Measurements from ENCODE around the gene SLC9A9. TPM values are rescaled to one million over a fixed set of nuclear protein-coding genes. Genes with fewer than 3 reads are reported as not detected.

The SLC9A9 gene
- polyA plus RNA-seq, 1 of the 3 experiments (the other 2 are of a cell fraction) = 0.05 TPM

DNA sequence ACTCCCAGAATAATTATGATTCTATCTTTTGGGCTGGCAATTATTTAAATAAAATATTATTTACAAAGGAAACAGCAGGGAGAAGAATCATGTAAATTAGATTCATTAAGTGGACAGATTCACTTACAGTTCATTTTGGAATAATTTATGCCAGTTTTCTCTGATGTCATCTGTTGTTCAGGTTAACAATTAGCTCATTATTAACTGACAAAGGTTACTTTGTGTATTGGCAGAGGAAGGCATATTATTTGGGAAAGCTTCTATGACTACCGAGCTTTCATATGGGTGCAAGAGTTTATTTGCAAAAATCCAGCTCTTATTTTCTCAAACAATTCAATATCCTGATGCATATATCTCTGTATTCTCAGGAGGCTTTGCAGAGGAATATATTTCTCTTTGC, 504.3 kb downstream of the SLC9A9 start:
- no peaks in the 10 kb centered on the region for H3K4me1 ChIP-seq (ENCODE audit: control insufficient read depth in 1 of 2, insufficient read depth in 2 of 2, low read depth in 1 of 2, low read length in 1 of 2)
- no peak overlapping the region for H3K4me3 ChIP-seq (ENCODE audit: low read depth in 2 of 2, low read length in 1 of 2)
- 18% methylated on average over 1 of the region's 1 CpG for WGBS (ENCODE audit: low lambda C conversion rate)
- H3K9me3 ChIP-seq = no peaks in the 10 kb centered on the region
- H3K4me2 ChIP-seq = no peak overlapping the region
- no peak for DNase-seq
- H2AFZ ChIP-seq (ENCODE audit: low read depth) = no peak overlapping the region
- H3K9ac ChIP-seq = no peak overlapping the region
- TF ChIP-seq TEAD4 (IDR thresholded peaks at IDR 0.05; ENCODE audit: borderline replicate concordance, insufficient read depth) (no peak), GATA2 (CRISPR knock-in tag; IDR thresholded peaks at IDR 0.05) (no peak), FOSL2 (IDR thresholded peaks at IDR 0.05; ENCODE audit: borderline replicate concordance, low read depth) (no peak), TAF1 (IDR thresholded peaks at IDR 0.05; ENCODE audit: borderline replicate concordance, low read depth, low read length) (no peak), NRF1 (IDR thresholded peaks at IDR 0.05; ENCODE audit: low read depth, low read length) (no peak), TCF12 (IDR thresholded peaks at IDR 0.05) (no peak), GABPA (IDR thresholded peaks at IDR 0.05; ENCODE audit: low read depth) (no peak)
- TF ChIP-seq, protein P1, sequence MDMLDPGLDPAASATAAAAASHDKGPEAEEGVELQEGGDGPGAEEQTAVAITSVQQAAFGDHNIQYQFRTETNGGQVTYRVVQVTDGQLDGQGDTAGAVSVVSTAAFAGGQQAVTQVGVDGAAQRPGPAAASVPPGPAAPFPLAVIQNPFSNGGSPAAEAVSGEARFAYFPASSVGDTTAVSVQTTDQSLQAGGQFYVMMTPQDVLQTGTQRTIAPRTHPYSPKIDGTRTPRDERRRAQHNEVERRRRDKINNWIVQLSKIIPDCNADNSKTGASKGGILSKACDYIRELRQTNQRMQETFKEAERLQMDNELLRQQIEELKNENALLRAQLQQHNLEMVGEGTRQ (IDR thresholded peaks at IDR 0.05; ENCODE audit: borderline replicate concordance, low read depth, low read length) = no peak
- TF ChIP-seq, protein P2, sequence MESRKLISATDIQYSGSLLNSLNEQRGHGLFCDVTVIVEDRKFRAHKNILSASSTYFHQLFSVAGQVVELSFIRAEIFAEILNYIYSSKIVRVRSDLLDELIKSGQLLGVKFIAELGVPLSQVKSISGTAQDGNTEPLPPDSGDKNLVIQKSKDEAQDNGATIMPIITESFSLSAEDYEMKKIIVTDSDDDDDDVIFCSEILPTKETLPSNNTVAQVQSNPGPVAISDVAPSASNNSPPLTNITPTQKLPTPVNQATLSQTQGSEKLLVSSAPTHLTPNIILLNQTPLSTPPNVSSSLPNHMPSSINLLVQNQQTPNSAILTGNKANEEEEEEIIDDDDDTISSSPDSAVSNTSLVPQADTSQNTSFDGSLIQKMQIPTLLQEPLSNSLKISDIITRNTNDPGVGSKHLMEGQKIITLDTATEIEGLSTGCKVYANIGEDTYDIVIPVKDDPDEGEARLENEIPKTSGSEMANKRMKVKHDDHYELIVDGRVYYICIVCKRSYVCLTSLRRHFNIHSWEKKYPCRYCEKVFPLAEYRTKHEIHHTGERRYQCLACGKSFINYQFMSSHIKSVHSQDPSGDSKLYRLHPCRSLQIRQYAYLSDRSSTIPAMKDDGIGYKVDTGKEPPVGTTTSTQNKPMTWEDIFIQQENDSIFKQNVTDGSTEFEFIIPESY (IDR thresholded peaks at IDR 0.05; ENCODE audit: borderline replicate concordance, low read depth) = no peak
- no peaks in the 10 kb centered on the region for H3F3A ChIP-seq (replicated peaks; ENCODE audit: insufficient read depth)
- H3K27me3 ChIP-seq (ENCODE audit: insufficient read depth) = peaks cover 5% of the 10 kb centered on the region; the same call in 1 of the 2 replicates
- CTCF ChIA-PET = no interaction called here
- no peaks in the 10 kb centered on the region for H3K36me3 ChIP-seq (replicated peaks in 1 of 2; ENCODE audit: control insufficient read depth in 1 of 2, insufficient read depth in 2 of 2, low read length in 1 of 2)
- H3K27ac ChIP-seq (ENCODE audit: low read depth in 2 of 2, low read length in 1 of 2) = no peak overlapping the region
- H4K20me1 ChIP-seq (ENCODE audit: insufficient read depth) = no peaks in the 10 kb centered on the region
- POLR2A ChIA-PET = no interaction called here
- H3K9me2 ChIP-seq = no peaks in the 10 kb centered on the region
- no peaks in the 10 kb centered on the region for H3K79me2 ChIP-seq (ENCODE audit: insufficient read depth)

DNA sequence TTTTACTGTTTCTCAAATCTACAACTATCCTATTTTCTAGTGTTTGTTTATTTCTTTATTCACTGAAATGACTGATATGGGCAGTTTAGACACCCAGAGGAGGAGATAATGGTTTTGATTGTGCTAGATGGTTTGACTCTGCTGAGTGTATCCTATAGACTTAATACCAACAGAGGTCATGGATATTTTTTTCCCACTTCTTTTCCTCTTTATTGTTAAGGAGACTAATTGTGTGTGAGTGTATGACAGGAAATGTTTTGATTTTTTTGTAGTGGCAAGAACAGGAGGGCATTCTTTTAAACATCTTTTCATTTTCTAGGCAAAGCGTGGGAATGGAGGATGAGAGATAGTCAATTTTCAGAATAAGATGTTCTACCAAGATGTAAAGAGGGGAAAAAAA, 505.2 kb downstream of the SLC9A9 start:
- WGBS (ENCODE audit: low lambda C conversion rate) = 21% methylated on average over 1 of the region's 1 CpG

More for the DNA sequence above, 505.2 kb downstream of the SLC9A9 start:
- DNase-seq = no peak
- Histone ChIP-seq H3K27me3 (ENCODE audit: insufficient read depth) (peaks cover 5% of the 10 kb centered on the region; the same call in 1 of the 2 replicates), H3K27ac (ENCODE audit: low read depth in 2 of 2, low read length in 1 of 2) (no peak overlapping the region), H2AFZ (ENCODE audit: low read depth) (no peak overlapping the region), H3K9me3 (no peaks in the 10 kb centered on the region), H4K20me1 (ENCODE audit: insufficient read depth) (no peaks in the 10 kb centered on the region), H3K9me2 (no peaks in the 10 kb centered on the region), H3K4me3 (ENCODE audit: low read depth in 2 of 2, low read length in 1 of 2) (no peak overlapping the region), H3F3A (replicated peaks; ENCODE audit: insufficient read depth) (no peaks in the 10 kb centered on the region), H3K4me1 (ENCODE audit: control insufficient read depth in 1 of 2, insufficient read depth in 2 of 2, low read depth in 1 of 2, low read length in 1 of 2) (no peaks in the 10 kb centered on the region), H3K79me2 (ENCODE audit: insufficient read depth) (no peaks in the 10 kb centered on the region), H3K36me3 (replicated peaks in 1 of 2; ENCODE audit: control insufficient read depth in 1 of 2, insufficient read depth in 2 of 2, low read length in 1 of 2) (no peaks in the 10 kb centered on the region), H3K9ac (no peak overlapping the region), H3K4me2 (no peak overlapping the region)
- TF ChIP-seq, protein P3, sequence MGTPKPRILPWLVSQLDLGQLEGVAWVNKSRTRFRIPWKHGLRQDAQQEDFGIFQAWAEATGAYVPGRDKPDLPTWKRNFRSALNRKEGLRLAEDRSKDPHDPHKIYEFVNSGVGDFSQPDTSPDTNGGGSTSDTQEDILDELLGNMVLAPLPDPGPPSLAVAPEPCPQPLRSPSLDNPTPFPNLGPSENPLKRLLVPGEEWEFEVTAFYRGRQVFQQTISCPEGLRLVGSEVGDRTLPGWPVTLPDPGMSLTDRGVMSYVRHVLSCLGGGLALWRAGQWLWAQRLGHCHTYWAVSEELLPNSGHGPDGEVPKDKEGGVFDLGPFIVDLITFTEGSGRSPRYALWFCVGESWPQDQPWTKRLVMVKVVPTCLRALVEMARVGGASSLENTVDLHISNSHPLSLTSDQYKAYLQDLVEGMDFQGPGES (IDR thresholded peaks at IDR 0.05; ENCODE audit: low read depth, low read length) = no peak
- no peak for TF ChIP-seq GATA2 (CRISPR knock-in tag; IDR thresholded peaks at IDR 0.05)
- no peak for TF ChIP-seq SMC3 (IDR thresholded peaks at IDR 0.05; ENCODE audit: low read depth, low read length)
- TF ChIP-seq TEAD4 (IDR thresholded peaks at IDR 0.05; ENCODE audit: borderline replicate concordance, insufficient read depth) = no peak
- TF ChIP-seq RXRA (IDR thresholded peaks at IDR 0.05; ENCODE audit: borderline replicate concordance, low read depth) = no peak
- no peak for TF ChIP-seq CHD2 (IDR thresholded peaks at IDR 0.05; ENCODE audit: low read length, partially characterized antibody)
- no peak for TF ChIP-seq JUND (IDR thresholded peaks at IDR 0.05)
- no peak for TF ChIP-seq MXI1 (IDR thresholded peaks at IDR 0.05; ENCODE audit: low read depth, low read length)
- TF ChIP-seq RFX5 (IDR thresholded peaks at IDR 0.05; ENCODE audit: low read length) = no peak
- TF ChIP-seq FOXM1 (IDR thresholded peaks at IDR 0.05; ENCODE audit: low read depth) = no peak
- no peak for TF ChIP-seq NRF1 (IDR thresholded peaks at IDR 0.05; ENCODE audit: low read depth, low read length)
- no peak for TF ChIP-seq TAF1 (IDR thresholded peaks at IDR 0.05; ENCODE audit: borderline replicate concordance, low read depth, low read length)
- TF ChIP-seq ELF1 (IDR thresholded peaks at IDR 0.05) = no peak
- TF ChIP-seq, protein P2 (IDR thresholded peaks at IDR 0.05; ENCODE audit: borderline replicate concordance, low read depth) = no peak
- TF ChIP-seq, protein P4, sequence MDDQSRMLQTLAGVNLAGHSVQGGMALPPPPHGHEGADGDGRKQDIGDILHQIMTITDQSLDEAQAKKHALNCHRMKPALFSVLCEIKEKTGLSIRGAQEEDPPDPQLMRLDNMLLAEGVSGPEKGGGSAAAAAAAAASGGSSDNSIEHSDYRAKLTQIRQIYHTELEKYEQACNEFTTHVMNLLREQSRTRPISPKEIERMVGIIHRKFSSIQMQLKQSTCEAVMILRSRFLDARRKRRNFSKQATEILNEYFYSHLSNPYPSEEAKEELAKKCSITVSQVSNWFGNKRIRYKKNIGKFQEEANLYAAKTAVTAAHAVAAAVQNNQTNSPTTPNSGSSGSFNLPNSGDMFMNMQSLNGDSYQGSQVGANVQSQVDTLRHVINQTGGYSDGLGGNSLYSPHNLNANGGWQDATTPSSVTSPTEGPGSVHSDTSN (IDR thresholded peaks at IDR 0.05) = no peak
- TF ChIP-seq SIN3A (IDR thresholded peaks at IDR 0.05; ENCODE audit: borderline replicate concordance, low read depth, low read length) = no peak
- TF ChIP-seq TCF12 (IDR thresholded peaks at IDR 0.05) = no peak
- no peak for TF ChIP-seq FOSL2 (IDR thresholded peaks at IDR 0.05; ENCODE audit: borderline replicate concordance, low read depth)
- TF ChIP-seq POLR2AphosphoS5 (IDR thresholded peaks at IDR 0.05; ENCODE audit: low read depth, low read length) = no peak
- ChIA-PET CTCF (no interaction called here), POLR2A (no interaction called here)

Data from SK-N-SH (cell line).